Glutamatergic neuron (in vitro differentiated cells): ENCODE measurements around the gene CHCHD10. TPM values are rescaled to one million over a fixed set of nuclear protein-coding genes. Genes with fewer than 3 reads are reported as not detected.

Source experiments
- DNase-seq: peaks from one replicate; pipeline ENCODE4 v3.0.0; 2022
- H3K27ac Mint-ChIP-seq: one replicate; pipeline ENCODE4 v1.8.0; 2020; ENCODE audit warnings: mild to moderate bottlenecking, mixed read lengths, inconsistent platforms; ENCODE audit not compliant: unreplicated experiment
- H3K27me3 Mint-ChIP-seq: one replicate; pipeline ENCODE4 v1.8.0; 2020; ENCODE audit warnings: mild to moderate bottlenecking, moderate library complexity, mixed read lengths, inconsistent platforms; ENCODE audit not compliant: unreplicated experiment
- H3K36me3 Mint-ChIP-seq: one replicate; pipeline ENCODE4 v1.8.0; 2020; ENCODE audit warnings: mild to moderate bottlenecking, mixed read lengths, inconsistent platforms; ENCODE audit not compliant: unreplicated experiment
- H3K4me1 Mint-ChIP-seq: one replicate; pipeline ENCODE4 v1.8.0; 2020; ENCODE audit warnings: mild to moderate bottlenecking, low read depth, mixed read lengths, inconsistent platforms; ENCODE audit not compliant: unreplicated experiment
- H3K4me3 Mint-ChIP-seq: one replicate; pipeline ENCODE4 v1.8.0; 2020; ENCODE audit warnings: mild to moderate bottlenecking, mixed read lengths, inconsistent platforms; ENCODE audit not compliant: unreplicated experiment
- H3K9me3 Mint-ChIP-seq: one replicate; pipeline ENCODE4 v1.8.0; 2020; ENCODE audit warnings: mild to moderate bottlenecking, moderate library complexity, mixed read lengths, inconsistent platforms; ENCODE audit not compliant: unreplicated experiment
- CTCF ChIP-seq: fragments of 200-600 bp; sonication (generic); IDR thresholded peaks from one replicate; pipeline ENCODE4 v1.5.0; 2021; ENCODE audit not compliant: partially characterized antibody, unreplicated experiment
- total RNA-seq: library from RNA; stranded (reverse); fragmentation: NEBNext Ultra II Directional; extraction: Animal tissue kit (Norgen Biotek cat#: 25700); gene quantifications from one replicate; pipeline ENCODE4 v1.2.1, GENCODE V29; 2021; ENCODE audit not compliant: unreplicated experiment

CHCHD10 gene
- total RNA-seq, 1 donor from 2014 or later, result 35.9 TPM

- TF ChIP-seq CTCF, result no peak
- no peak for DNase-seq
- peak overlapping the region; percentile 62 for H3K27ac Mint-ChIP-seq
- H3K4me1 Mint-ChIP-seq, result peaks cover 4% of the 10 kb centered on the region
- H3K36me3 Mint-ChIP-seq, result no peaks in the 10 kb centered on the region
- peak overlapping the region; percentile 52 for H3K4me3 Mint-ChIP-seq
- H3K9me3 Mint-ChIP-seq, result peaks cover 2% of the 10 kb centered on the region
- peaks cover 8% of the 10 kb centered on the region for H3K27me3 Mint-ChIP-seq
These were observed 2.6 kb downstream of the CHCHD10 start for GRCh38 chr22:23764899-23765881.

GRCh38 chr22:23763954-23764353, 3.8 kb downstream of the CHCHD10 start:
- Mint-ChIP-seq H3K4me1 (peaks cover 2% of the 10 kb centered on the region), H3K9me3 (no peaks in the 10 kb centered on the region), H3K27me3 (peaks cover 3% of the 10 kb centered on the region), H3K4me3 (no peak overlapping the region), H3K36me3 (no peaks in the 10 kb centered on the region), H3K27ac (no peak overlapping the region)
- no peak for TF ChIP-seq CTCF
- no peak for DNase-seq

- Mint-ChIP-seq H3K27ac (no peak overlapping the region), H3K36me3 (no peaks in the 10 kb centered on the region), H3K4me3 (no peak overlapping the region), H3K9me3 (no peaks in the 10 kb centered on the region), H3K27me3 (peaks cover 3% of the 10 kb centered on the region), H3K4me1 (peaks cover 2% of the 10 kb centered on the region)
- no peak for DNase-seq
- TF ChIP-seq CTCF, result no peak
These were observed 4.2 kb downstream of the CHCHD10 start for GRCh38 chr22:23763579-23763945.

DNA sequence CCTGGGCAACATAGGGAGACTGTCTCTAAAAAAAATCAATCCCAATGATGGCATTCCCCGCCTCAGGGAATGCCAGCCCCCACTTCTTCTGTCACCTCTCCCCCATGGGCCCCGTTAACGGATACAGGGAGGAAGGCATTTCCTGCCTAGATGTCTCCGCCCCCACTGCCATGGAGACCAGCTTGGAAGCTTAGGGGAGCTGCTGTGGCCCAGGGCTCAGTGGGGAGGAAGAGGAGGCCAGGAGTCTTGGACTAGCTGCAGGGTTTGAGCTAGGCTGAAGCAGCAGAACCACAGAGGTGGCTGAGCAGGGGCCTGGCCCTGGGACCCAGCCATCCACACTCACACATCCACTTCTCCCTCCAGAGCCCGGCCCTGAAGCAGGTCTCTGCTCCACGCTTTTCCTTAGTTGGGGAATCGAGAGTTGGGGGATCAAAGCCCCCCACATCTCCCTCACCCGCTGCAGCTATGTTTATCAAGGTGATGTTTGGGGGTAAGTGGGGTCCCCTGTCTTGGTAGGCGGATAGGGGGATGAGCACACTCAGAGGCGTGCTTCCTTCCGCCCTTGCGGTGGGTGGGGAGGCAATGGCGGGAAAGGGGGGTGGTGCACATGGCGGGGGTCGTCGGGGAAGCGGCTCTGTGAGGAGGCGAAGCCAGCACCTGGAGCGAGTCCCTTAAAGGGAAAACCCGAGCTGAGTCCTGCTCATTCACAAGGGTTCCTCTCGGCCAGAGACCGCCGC, 4.8 kb downstream of the CHCHD10 start, which contains the start of gene C22orf15:
Gene C22orf15, plus strand, starts transcription at position 149 of the 737 bp plus-strand sequence. Its CDS starts 317 bp downstream, at position 466.
- H3K4me1 Mint-ChIP-seq, result peaks cover 2% of the 10 kb centered on the region

More for the DNA sequence above, 4.8 kb downstream of the CHCHD10 start, which contains the start of gene C22orf15:
- Mint-ChIP-seq H3K27ac (no peak within 1 kb of the TSS), H3K27me3 (peaks cover 3% of the 10 kb centered on the region), H3K36me3 (no peaks in the 10 kb centered on the region), H3K9me3 (no peaks in the 10 kb centered on the region), H3K4me3 (no peak within 1 kb of the TSS)
- no peak for DNase-seq
- no peak for TF ChIP-seq CTCF
